K562 (cell line): Measurements from ENCODE around the gene SAMD4A.

ENCODE experiments used
- POLR2A ChIP-seq: fragments of 450-650 bp; conservative IDR thresholded peaks from 2 replicates; pipeline ENCODE4 v1.6.1; 2016
- TF ChIP-seq, protein P1 (sequence below): sonication (generic); formaldehyde crosslinking; IDR thresholded peaks from 2 replicates; pipeline ENCODE4 v1.9.0; 2022; ENCODE audit warnings: mild to moderate bottlenecking, missing genetic modification reagents
- TF ChIP-seq, protein P2 (sequence below), 2 experiments: fragments of 450-650 bp; formaldehyde crosslinking in 1 of 2; IDR thresholded peaks; 2 replicates each; pipeline versions ENCODE4 v1.4.0 to v1.6.1; 2014 to 2020; ENCODE audit warnings: mild to moderate bottlenecking in 2 of 2, borderline replicate concordance in 1 of 2, low read depth in 1 of 2

DNA sequence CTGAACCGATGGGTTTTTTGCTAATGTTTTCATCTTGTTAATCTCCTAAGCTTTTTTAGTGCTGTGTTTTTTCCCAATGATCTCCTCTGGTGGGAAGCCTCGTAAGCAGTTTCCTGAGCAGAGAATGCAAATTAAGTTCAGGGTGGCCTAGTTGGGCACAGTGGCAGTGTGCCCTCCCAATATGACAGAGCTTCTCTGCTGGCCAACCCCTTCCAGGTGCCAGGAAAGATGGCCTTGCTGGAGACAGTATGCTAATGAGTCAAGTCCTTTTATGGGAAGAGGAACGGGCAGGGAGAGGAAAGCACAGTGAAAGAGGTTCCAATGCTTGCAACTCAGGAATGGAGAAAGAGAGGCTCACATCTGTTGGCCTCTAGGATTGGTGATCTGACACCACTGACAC lies 219.9 kb downstream of the SAMD4A start:
- TF ChIP-seq, protein P1, sequence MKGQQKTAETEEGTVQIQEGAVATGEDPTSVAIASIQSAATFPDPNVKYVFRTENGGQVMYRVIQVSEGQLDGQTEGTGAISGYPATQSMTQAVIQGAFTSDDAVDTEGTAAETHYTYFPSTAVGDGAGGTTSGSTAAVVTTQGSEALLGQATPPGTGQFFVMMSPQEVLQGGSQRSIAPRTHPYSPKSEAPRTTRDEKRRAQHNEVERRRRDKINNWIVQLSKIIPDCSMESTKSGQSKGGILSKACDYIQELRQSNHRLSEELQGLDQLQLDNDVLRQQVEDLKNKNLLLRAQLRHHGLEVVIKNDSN (CRISPR knock-in tag): no peak
- TF ChIP-seq POLR2A: no peak
- TF ChIP-seq, protein P2, sequence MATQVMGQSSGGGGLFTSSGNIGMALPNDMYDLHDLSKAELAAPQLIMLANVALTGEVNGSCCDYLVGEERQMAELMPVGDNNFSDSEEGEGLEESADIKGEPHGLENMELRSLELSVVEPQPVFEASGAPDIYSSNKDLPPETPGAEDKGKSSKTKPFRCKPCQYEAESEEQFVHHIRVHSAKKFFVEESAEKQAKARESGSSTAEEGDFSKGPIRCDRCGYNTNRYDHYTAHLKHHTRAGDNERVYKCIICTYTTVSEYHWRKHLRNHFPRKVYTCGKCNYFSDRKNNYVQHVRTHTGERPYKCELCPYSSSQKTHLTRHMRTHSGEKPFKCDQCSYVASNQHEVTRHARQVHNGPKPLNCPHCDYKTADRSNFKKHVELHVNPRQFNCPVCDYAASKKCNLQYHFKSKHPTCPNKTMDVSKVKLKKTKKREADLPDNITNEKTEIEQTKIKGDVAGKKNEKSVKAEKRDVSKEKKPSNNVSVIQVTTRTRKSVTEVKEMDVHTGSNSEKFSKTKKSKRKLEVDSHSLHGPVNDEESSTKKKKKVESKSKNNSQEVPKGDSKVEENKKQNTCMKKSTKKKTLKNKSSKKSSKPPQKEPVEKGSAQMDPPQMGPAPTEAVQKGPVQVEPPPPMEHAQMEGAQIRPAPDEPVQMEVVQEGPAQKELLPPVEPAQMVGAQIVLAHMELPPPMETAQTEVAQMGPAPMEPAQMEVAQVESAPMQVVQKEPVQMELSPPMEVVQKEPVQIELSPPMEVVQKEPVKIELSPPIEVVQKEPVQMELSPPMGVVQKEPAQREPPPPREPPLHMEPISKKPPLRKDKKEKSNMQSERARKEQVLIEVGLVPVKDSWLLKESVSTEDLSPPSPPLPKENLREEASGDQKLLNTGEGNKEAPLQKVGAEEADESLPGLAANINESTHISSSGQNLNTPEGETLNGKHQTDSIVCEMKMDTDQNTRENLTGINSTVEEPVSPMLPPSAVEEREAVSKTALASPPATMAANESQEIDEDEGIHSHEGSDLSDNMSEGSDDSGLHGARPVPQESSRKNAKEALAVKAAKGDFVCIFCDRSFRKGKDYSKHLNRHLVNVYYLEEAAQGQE (IDR thresholded peaks at IDR 0.05; ENCODE audit: borderline replicate concordance): no peak
- TF ChIP-seq, protein P2 (CRISPR knock-in tag; IDR thresholded peaks at IDR 0.05; ENCODE audit: low read depth): no peak
